HG02970 (cell line): ENCODE data around the gene OR2AG2.
A peak's percentile ranks its signal among the peaks of the same experiment; 100 is the strongest.
"Not testable (repeated sequence)": the region's sequence is repeated elsewhere in the genome, so short reads cannot be mapped to it uniquely, and the experiment has no call there.

Experiments used
- ATAC-seq: cut with Tn5 transposase; IDR thresholded peaks from one replicate; pipeline ENCODE4 v1.9.1; 2021; ENCODE audit warnings: mild to moderate bottlenecking, moderate library complexity, moderate number of reproducible peaks; ENCODE audit not compliant: unreplicated experiment, low FRiP score

Gene OR2AG2

GRCh38 chr11:6771926-6772893, at the start of gene OR2AG2:
Gene OR2AG2 (minus strand): TSS chr11:6771976. CDS start chr11:6768957, 3,019 bp downstream.
- ATAC-seq, result peak; percentile 70

GRCh38 chr11:6818967-6819366, 47.2 kb upstream of the OR2AG2 start:
- ATAC-seq, result no peak

- no peak for ATAC-seq
These were observed 45.9 kb upstream of the OR2AG2 start for GRCh38 chr11:6817694-6818093.

GRCh38 chr11:6813656-6814055, 41.9 kb upstream of the OR2AG2 start:
- ATAC-seq, result no peak

GRCh38 chr11:6812390-6813005, 40.7 kb upstream of the OR2AG2 start:
- ATAC-seq, result peak; percentile 83

- ATAC-seq, result not testable (repeated sequence)
These were observed 29.3 kb upstream of the OR2AG2 start for GRCh38 chr11:6801075-6801474.

GRCh38 chr11:6799402-6799801, 27.6 kb upstream of the OR2AG2 start, which contains the start of gene OR6A2:
Gene OR6A2 (minus strand): TSS chr11:6799689. CDS start chr11:6795708, 3,981 bp downstream.
- ATAC-seq, result no peak

- ATAC-seq, result no peak
These were observed 22.9 kb upstream of the OR2AG2 start for GRCh38 chr11:6794639-6795038.

GRCh38 chr11:6790546-6790945, 18.8 kb upstream of the OR2AG2 start:
- no peak for ATAC-seq

- ATAC-seq, result no peak
These were observed 10.9 kb upstream of the OR2AG2 start, which contains the start of gene OR2AG1 for GRCh38 chr11:6782720-6783119. Gene OR2AG1 (plus strand): TSS chr11:6783020. CDS start chr11:6785038, 2,018 bp downstream.

GRCh38 chr11:6780829-6781228, 9.1 kb upstream of the OR2AG2 start:
- no peak for ATAC-seq

GRCh38 chr11:6778518-6778917, 6.7 kb upstream of the OR2AG2 start:
- ATAC-seq, result no peak

GRCh38 chr11:6757373-6757967, 14.3 kb downstream of the OR2AG2 start:
- no peak for ATAC-seq

GRCh38 chr11:6755953-6756347, 15.8 kb downstream of the OR2AG2 start:
- no peak for ATAC-seq

- ATAC-seq, result no peak
These were observed 16.3 kb downstream of the OR2AG2 start for GRCh38 chr11:6755303-6755952.

- ATAC-seq, result no peak
These were observed 24.6 kb downstream of the OR2AG2 start for GRCh38 chr11:6747097-6747668.

- no peak for ATAC-seq
These were observed 25.1 kb downstream of the OR2AG2 start for GRCh38 chr11:6746626-6747025.

- ATAC-seq, result peak; percentile 77
These were observed 25.6 kb downstream of the OR2AG2 start for GRCh38 chr11:6746086-6746618.

- no peak for ATAC-seq
These were observed 26.2 kb downstream of the OR2AG2 start for GRCh38 chr11:6745465-6746015.

- ATAC-seq, result no peak
These were observed 26.8 kb downstream of the OR2AG2 start for GRCh38 chr11:6745018-6745417.
